GM19043 (cell line): ENCODE results near the gene PKDCC.
"Not testable (repeated sequence)": the region's sequence is repeated elsewhere in the genome, so short reads cannot be mapped to it uniquely, and the experiment has no call there.

Experiments
- ATAC-seq: cut with Tn5 transposase; IDR thresholded peaks from one replicate; pipeline ENCODE4 v1.9.1; 2021; ENCODE audit warnings: low read depth; ENCODE audit not compliant: unreplicated experiment

The PKDCC gene

DNA sequence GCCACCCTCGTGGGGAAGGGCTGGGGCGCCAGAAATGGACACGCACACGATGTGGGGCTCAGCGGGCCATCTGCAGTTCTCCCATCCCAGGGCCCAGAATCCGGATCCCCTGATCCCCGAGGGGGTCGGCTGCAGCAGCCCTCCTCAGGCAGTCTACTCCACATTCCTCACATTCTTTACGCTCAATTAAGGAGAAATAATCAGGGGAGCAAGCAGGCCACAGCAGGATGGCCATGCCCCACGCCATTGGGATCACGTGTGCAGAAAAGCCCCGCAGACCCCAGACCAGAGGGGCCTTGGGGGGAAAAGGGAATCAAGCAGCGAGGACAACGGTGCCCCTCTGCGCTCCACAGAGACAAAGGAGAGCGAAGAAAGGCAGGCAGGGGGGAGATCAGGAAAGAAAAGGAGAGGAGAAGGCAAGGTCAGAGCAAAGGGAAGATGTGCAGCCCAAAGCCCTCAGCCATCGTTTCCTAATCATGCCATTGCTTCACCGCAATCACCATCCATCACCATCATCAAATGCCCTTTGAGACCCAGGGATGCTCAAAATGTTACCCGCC, 17.5 kb upstream of the PKDCC start:
- ATAC-seq = no peak

DNA sequence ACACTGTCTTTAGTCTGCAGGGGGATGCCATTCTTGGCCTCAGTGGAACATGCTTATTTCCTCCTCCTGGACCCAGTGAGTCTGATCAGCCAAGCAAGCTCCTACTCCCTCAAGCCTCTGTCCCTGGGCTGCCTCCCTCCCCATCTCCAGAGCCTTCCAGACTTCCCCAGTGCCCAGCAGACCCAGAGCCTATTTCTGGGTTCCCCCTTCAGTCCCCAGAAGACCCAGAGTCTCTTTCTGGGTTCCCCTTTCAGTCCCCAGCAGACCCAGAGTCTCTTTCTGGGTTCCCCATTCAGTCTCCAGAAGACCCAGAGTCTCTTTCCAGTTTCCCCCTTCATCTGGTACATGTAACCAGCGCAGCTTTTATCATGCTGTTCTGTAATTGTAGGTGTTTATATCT, 17.0 kb upstream of the PKDCC start:
- no peak for ATAC-seq

GRCh38 chr2:42031281-42032223, 16.3 kb upstream of the PKDCC start:
- no peak for ATAC-seq

DNA sequence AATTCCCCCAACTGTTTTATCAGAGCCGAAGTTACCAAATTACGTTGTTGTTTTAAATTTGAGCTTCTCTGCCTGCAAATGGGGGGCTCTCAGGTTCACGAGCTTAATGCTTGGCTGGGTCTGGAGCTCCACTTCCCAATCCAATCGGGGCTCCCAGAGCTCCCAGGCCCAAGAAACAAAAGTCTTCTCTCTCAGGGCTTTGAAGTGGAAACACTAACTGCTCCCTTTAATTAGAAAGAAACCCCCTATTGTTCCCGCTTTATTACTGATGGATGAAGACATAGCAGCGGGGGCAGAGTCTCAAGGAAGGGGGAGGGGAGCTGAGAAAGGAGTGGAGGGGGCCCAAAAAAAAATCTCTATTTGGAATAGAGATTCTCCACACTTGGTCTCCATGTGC, 15.6 kb upstream of the PKDCC start:
- ATAC-seq = no peak

GRCh38 chr2:42032745-42033144, 15.1 kb upstream of the PKDCC start:
- no peak for ATAC-seq

- ATAC-seq = not testable (repeated sequence)
These were observed 13.7 kb upstream of the PKDCC start for GRCh38 chr2:42034096-42034495.

GRCh38 chr2:42035241-42035640, 12.6 kb upstream of the PKDCC start:
- ATAC-seq = no peak

DNA sequence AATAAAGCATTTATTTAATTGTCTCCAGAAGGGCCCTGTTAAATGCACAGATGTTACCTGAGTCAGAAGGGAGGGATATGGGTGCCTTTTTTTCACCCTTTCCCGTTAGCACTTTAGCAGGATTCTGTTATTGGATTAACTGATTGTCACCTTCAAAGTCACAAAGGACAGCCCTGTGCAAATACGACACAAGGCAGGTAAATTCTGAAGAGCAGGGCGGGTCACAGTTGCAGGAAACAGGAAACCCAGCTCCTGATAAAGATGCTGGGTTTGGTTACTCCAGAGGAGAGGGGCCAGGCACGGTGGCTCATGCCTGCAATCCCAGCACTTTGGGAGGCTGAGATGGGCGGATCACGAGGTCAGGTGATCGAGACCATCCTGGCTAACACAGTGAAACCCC, 11.4 kb upstream of the PKDCC start:
- no peak for ATAC-seq

DNA sequence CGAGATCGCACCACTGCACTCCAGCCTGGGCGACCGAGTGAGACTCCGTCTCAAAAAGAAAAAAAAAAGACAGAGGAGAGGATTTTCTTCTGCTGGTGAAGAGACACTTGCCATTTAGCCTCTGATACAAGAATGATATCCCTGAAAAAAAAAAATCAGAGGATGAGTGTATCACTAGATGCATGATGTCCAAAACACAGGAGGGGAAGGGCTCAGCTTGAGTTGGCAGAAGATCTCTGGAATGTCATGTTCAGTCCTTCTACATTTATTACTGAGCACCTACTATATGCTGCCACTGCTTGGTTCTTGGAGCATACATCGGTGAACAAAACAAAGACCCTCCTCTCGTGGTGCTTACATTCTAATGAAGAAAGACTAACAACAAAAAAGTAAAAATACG, 10.9 kb upstream of the PKDCC start:
- ATAC-seq = no peak

GRCh38 chr2:42040643-42041278, 7.1 kb upstream of the PKDCC start:
- no peak for ATAC-seq

DNA sequence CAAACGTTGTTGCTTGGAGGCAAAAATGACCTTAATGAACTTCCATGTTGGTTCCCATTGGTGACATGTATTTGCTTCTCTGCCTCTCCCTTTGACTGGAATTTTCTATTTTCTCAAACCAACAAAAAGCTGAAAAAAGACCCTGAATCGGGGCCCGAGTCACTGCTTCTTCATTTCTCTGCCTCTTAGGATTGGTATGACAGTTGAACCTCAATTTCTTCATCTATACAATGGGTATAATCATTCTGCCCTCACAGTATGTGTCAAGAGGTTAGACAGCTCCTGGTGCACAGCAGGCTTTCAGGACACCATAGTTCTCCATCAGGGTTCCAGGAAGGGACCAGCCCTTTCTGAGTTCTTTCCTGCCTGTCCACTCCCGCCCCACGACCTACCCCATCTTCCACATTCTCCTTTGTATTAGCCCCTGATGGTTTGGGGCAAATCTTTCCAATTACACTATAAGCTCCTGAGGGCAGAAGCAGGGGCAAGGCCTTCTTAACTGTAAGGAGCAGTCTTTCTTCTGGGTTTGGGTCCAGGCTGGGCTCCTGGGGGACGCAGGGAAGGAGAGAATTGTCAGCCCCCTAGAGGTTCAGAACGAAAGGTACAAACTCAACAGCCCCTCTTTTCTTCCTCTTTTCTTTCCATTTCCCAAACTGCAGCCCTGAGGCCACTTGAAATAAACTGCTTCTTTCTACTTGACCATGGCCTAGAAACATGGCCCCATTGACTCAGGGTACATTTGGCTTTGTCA, 6.3 kb upstream of the PKDCC start:
- no peak for ATAC-seq

DNA sequence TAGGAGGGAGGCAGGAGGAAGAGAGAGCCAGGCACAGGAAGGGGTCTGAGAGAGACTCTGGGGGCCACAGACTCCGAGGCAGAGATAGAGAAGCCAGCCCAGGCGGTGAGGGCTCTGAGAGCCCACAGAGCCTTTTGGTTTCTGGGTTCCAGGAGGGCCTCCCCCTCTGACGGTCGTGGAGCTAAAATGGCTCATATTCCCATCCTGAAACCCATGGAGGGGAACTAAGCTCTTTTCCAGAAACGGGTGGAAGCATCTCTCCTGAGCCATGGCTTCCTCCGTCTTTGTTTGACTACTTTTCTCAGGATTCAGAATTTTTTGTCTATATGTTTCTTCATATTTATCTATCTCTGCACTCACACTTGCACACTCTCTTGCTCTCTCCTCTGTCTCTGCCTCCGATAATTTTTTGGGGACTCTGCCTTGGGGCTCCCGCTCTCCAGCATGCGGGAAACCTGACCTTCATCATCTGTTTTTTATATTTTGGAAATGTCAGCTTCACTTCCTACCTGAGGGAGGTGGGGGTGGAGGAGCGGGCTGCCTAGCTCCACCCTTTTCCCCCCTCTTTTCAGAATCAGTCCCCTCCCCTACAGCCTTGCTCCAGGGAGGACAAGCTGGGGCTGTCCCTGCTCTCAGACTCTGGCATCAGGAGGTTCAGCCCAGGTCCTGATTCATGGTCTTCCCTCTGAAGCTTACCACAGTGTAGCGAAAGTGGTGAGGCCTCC, 5.0 kb upstream of the PKDCC start:
- no peak for ATAC-seq

- no peak for ATAC-seq
These were observed 3.9 kb upstream of the PKDCC start for GRCh38 chr2:42043789-42044394.

DNA sequence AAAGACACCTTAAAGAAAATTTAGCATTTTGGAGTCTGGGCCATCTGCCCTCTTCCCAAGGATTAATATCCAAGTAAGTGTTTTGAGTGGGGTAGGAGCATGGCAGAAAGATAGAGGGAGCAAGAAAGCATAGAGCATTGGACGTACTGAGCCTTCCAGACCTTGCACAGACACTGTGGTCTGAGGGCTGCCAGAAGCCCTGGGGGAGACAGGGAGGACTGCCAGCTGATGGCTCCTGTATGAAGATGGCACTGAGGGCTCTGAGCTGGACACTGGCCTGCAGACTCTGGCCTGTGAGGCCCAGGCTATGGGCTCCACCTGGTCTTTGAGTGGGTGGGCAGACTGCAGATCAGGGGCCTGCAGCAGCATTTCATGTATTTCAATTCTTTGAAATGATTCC, 2.9 kb upstream of the PKDCC start:
- no peak for ATAC-seq

DNA sequence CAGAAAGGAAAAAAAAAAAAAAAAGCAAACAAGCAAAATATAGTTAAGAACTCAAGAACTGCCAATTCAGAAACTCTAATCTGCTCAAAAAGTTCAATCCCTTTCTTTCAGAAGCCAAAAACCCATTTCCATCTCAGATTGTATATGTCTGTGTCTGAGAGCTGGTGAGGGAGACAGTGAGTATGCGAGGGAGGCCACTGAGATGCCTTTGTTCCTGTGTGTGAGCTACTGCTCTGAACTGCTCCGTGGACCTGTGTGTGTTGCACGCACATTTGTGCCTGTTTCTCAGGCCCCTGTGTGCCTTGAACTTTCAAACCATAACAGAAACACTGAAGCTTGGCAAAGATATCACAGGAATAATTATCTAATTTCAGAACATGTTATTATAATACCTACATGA, 2.5 kb upstream of the PKDCC start:
- no peak for ATAC-seq

DNA sequence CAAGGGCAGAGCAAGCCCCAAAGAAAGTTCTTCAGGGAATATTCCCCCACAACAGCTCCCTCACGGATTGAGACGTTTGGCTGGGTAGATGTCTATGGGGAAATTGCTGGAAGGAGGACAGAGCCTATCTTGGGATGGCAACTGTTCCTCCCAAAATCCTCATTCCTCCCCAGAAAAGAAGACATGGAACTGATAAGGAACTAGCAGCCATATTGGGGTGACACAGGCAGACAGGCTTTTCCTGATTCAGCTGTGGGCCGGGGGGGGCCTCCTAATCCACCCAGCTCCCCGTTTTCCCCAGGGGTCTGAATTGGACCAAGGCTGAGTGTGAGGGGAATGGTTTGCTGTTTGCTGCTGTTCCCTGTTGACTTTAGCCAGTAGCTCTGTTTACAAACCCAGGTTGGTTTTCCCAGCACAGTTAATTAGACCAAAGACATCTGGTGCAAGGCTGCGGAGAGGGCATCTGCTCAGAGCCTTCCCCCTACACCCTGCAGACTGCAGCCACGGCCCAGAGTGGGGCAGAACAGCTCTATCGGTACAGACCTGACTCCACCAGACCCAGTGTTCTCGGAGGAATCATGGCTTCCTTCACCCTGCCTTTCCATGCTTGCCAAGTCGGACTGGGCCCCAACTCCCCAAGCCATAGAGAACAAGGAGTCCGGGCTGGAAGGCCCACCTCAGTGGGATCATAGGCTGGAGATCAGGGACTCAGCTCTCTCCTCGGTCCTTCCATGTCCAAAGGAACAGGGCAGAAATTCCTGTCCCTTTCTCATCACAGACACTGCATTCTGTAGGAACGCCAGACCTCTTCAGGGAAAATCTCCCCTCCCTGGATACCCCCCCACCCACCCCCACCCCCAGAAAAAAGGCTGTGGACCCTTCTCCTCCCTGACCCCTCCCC, 1.7 kb upstream of the PKDCC start:
- ATAC-seq = no peak

DNA sequence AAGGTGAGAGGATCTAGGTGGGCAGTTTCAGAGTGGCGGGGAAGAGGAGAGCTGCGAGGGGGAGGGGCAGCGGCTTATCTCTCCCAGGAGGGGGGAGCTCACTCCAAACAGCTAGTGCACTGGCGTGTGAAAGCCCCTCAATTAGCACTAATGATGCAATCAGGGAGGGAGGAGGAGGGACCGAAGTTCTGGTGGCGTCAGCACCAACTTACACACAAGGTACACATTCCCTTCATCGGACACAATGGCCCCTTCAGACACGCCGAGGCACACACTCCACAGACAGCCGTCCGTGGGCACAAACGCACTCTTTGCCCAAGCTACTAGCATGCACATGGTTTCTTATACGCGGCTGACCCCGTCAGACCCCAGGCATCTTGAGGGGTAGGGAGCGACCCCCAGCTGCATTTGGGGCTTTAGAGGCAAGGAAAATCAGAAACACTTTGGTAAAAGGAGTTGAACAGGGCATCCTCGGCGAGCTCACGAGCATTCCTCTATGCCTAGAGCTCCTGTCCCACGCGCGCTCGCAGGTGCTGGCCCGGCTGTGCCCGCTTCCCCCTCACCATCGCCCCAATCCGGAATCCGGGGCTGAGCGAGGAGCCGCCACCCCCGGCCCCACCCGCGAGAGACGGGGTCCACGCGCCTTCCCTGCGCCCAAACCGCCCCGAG, 868 bp upstream of the PKDCC start:
- ATAC-seq = no peak
